GM21717 (cell line): ENCODE measurements around the gene EVPLL.
"Not testable (repeated sequence)": the region's sequence is repeated elsewhere in the genome, so short reads cannot be mapped to it uniquely, and the experiment has no call there.

Experiments
- ATAC-seq: cut with Tn5 transposase; IDR thresholded peaks from one replicate; pipeline ENCODE4 v1.9.1; 2021; ENCODE audit warnings: mild to moderate bottlenecking, moderate library complexity; ENCODE audit not compliant: unreplicated experiment

Gene EVPLL

GRCh38 chr17:18378614-18379013 lies 1.0 kb downstream of the EVPLL start:
- not testable (repeated sequence) for ATAC-seq

- ATAC-seq = no peak
Measured at GRCh38 chr17:18379246-18380146, 1.9 kb downstream of the EVPLL start.

- no peak for ATAC-seq
Measured at GRCh38 chr17:18380471-18381157, 3.0 kb downstream of the EVPLL start.

GRCh38 chr17:18381158-18381952 lies 3.8 kb downstream of the EVPLL start:
- ATAC-seq = no peak

GRCh38 chr17:18381953-18382245 lies 4.3 kb downstream of the EVPLL start:
- no peak for ATAC-seq

- ATAC-seq = no peak
Measured at GRCh38 chr17:18382441-18383078, 5.0 kb downstream of the EVPLL start.

GRCh38 chr17:18383079-18383481 lies 5.5 kb downstream of the EVPLL start:
- not testable (repeated sequence) for ATAC-seq

- not testable (repeated sequence) for ATAC-seq
Measured at GRCh38 chr17:18384271-18384670, 6.7 kb downstream of the EVPLL start.

GRCh38 chr17:18387583-18387982 lies 10.0 kb downstream of the EVPLL start:
- not testable (repeated sequence) for ATAC-seq

- ATAC-seq = not testable (repeated sequence)
Measured at GRCh38 chr17:18388266-18388665, 10.7 kb downstream of the EVPLL start.

GRCh38 chr17:18388728-18389127 lies 11.2 kb downstream of the EVPLL start:
- not testable (repeated sequence) for ATAC-seq

- not testable (repeated sequence) for ATAC-seq
Measured at GRCh38 chr17:18401872-18402590, 24.5 kb downstream of the EVPLL start.

- peak; percentile 9 for ATAC-seq
Measured at GRCh38 chr17:18403166-18403565, 25.6 kb downstream of the EVPLL start.

- peak; percentile 70 for ATAC-seq
Measured at GRCh38 chr17:18403604-18404003, 26.0 kb downstream of the EVPLL start.

- ATAC-seq = not testable (repeated sequence)
Measured at GRCh38 chr17:18408906-18409305, 31.3 kb downstream of the EVPLL start.

- not testable (repeated sequence) for ATAC-seq
Measured at GRCh38 chr17:18409321-18409720, 31.7 kb downstream of the EVPLL start.

- ATAC-seq = not testable (repeated sequence)
Measured at GRCh38 chr17:18410736-18411135, 33.2 kb downstream of the EVPLL start.

GRCh38 chr17:18411377-18411864 lies 33.8 kb downstream of the EVPLL start:
- ATAC-seq = not testable (repeated sequence)

GRCh38 chr17:18412001-18412538 lies 34.5 kb downstream of the EVPLL start:
- not testable (repeated sequence) for ATAC-seq

GRCh38 chr17:18421521-18421920 lies 43.9 kb downstream of the EVPLL start:
- ATAC-seq = not testable (repeated sequence)
